HG02938 (cell line): ENCODE data around the gene SMARCC1.

Source experiments
- ATAC-seq: cut with Tn5 transposase; IDR thresholded peaks from one replicate; pipeline ENCODE4 v1.9.1; 2021; ENCODE audit warnings: mild to moderate bottlenecking, moderate library complexity; ENCODE audit not compliant: unreplicated experiment

Gene SMARCC1

DNA sequence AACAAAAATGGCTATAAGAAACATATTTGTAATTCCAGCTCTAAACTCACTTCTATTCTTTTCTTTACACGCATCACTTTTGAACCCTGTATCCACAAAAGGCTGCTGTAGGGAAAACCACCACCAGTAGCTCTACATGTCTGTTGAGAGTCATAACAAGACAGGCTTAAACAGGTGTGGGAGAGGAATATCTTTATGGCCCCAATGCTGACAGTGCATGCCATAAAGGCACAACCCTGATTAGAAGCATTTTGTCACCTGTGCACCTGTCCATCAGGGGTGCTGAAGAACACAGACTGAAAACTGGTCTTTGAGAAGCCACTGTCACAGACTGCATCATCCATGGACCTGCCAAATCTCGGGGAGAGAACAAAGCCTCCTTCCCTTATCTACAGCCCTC is 191.5 kb downstream of the SMARCC1 start:
- no peak for ATAC-seq

DNA sequence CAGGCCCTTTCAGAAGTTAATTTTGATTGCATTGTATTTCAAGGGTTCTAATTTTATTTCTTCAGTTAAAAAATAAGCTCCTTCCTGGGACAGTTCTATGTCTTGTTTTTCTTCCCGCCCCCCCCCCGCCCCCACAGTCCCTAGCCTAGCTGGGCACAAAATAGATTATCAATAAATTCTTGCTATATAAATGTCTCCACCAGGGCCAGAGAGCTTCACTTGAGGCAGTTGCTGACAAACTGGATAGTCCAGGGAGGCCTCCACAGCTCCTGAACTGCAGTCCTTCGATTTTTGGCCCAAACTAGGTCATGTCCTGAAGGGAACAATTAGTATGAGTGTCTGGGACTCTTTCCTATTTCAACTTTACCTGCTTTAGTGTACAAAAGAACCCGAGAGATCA is 193.1 kb downstream of the SMARCC1 start:
- no peak for ATAC-seq

DNA sequence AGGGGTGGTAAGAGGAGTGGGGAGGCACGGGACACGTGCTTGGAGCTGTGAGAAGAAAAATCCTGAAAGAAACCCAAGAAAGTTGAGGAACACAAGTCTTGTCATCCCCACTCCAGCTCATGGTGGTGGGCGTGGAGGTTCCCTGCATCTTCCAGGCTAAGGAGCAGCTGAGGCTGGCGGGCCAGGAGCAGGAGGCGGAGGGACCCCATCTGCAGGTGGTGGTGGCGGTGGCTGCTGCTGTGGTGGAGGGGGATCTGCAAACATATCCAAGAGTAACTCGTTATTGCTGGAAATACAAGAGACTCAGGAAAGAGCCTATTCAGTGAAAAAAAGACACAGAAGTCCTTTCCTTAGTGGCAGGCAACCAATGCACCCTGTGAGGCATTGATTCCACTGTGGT is 193.6 kb downstream of the SMARCC1 start:
- ATAC-seq = no peak

DNA sequence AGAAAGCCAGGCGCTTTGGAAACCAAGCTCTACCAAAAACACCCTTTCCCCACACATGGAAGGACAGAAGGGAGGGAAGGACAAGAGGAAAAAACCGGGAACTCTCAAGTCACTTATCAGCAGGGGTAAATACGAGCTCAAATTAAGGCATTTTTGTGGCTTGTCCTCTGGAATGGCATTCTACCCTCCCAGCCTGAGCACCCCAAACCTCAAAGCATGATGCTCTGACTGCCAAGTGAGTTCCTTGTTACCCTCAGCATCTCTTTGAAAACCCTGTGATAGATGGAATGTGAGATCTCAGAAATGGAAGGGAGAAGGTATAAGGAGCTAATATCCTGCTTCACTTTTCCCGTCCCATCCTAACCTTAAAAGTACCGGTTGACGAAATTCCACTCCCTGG is 194.9 kb downstream of the SMARCC1 start:
- ATAC-seq = no peak

DNA sequence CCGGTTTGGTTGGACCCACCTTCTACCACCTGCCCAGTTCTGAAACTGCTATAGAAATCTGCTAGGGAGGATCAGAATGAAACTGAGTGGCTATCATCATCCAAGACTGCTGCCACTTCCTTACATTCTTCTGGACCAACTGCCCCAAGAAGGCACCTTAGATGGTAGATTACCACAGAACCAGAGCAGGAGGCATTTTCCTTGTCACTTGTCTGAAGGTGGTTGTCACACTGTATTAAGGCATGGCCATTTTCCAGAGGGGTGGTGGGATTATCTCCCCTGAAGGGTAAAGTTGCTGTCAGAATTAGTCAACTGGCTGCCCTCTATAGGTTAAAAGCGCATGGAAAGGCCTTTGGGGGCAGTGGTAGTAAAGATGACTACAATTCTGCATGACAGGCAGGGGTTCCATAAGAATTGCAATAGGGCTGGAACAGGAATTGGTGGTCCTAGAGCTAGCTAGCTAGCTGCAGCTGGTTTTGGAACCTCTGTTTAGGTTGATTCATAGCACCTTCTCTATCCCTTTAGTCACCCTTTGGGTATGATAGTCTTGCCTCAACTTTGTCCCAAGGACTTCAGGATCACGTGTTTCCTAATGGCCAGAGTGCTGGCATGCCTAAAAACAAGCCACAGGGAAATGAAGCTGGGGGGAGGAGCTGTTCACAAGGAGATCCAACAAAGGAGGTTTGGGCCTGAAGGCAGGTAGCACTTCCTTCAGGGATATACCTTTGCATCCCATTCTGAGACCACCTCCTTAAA is 198.2 kb downstream of the SMARCC1 start:
- ATAC-seq = no peak

DNA sequence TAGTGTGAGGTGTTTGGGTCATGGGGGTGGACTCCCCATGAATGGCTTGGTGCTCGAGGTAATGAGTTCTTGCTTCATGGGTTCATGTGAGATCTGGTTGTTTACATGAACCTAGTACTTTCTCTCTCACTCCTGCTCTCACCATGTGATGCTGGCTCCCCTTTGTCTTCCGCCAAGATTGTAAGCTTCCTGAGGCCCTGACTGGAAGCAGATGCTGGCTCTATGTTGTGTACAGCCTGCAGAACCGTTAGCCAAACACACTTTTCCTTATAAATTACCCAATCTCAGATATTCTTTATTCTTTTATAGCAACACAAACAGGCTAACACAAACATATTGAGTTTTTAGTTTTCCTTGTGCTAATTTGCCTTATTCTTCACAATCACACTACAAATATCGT is 199.9 kb downstream of the SMARCC1 start:
- ATAC-seq = no peak

DNA sequence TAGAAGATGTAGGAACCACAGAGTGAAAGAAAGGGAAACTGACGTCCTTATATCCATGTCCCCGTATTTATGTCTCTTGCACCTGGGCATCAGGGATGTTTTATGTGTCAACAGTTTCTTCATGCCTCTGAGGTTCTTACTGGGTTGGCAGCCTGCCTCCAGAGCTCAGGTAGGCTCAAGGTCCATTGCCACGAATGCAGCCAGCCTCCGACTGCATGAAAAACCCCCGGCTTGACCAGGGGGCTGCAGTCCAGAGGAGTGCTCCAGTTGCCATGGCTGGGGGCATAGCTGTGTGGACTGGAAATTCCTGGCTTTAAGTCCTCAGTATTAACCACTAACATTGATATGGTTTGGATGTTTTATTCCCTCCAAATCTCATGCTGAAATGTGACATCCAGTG is 200.3 kb downstream of the SMARCC1 start:
- ATAC-seq = no peak

DNA sequence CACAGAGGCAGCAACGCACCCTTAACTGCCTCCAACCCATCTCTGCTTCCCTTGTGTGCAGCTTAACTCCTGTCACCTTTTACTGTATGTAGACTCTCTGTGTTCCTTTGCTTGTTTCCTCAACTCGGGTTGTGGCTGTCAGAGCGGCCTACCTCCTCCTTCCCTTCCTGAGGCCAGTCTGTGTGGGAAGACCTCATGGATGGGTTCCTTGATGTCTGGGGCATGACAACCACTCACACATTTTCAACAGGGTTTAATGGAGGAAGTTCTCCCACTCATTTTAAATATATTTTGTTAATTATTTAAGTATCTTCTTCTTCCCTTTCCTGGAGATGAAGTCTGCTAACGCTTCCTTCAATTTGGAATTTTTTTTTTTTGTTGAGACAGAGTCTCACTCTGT is 201.2 kb downstream of the SMARCC1 start:
- no peak for ATAC-seq

DNA sequence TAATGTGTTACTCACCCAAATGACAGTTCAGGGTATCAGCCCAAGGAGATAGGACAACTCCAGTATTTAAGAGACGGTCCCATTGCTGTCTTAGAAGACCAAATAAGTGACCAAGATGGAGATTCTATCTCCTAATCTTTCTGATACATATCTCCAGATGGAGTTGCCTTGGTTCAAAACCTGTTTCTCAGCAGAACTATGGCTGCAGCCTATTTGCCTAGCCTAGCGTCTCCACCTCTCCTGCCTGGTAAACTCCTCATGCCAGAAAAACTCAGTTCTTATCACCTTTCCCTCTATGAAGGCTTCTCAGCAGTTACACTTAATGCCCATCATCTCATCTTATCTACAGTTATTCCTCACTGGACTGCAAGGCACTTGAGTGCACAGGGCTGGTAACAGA is 201.8 kb downstream of the SMARCC1 start:
- ATAC-seq = no peak

DNA sequence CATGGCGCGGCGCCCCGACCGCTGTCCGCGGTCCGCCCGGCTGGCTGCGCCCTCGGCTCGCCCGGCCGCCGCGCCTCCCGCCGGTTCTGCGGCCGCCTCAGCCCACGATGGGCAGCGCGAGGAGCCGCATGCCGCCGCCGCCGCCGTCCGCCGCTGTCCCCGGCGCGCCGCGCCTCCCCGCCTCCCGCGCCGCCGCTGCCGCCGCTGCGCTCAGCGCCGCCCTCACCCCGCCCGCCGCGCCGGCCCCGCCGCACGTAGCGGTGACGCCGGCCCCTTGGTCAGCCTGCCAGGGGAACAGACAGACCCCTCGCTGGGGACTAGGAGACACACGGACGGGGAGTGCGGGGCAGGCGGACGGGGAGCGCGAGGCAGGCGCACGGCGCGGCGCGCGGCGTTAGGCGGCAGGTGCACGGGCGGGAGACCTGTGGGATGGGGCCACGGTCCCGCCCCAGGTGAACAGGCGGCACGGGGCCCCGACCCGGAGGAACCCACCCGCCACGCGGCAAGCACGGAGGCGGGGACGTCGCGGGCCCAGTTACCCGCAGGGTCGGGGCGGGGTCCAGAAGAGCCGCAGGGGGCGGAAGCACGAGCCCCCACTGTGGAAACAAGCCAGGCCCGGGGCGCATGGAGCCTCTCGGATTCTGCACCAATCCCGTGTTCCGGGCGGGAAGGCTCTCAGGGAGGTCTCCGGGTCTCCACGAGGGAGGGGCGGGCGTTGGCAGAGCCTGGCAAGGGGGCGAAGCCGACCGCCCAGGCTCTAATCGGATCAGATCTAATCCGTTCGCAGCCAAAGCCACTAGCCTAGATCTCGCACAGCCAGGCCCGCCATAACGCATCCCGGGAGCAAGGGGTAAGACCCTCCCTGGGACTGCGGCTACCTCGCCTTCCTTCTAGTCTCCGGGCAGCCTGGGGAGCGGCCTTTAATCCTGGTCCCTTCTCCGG is 202.7 kb downstream of the SMARCC1 start, which contains the start of gene CSPG5:
CSPG5 (minus strand) TSS at position 175 of the 942 bp plus-strand sequence; CDS start at position 3, 172 bp downstream.
- ATAC-seq = no peak

DNA sequence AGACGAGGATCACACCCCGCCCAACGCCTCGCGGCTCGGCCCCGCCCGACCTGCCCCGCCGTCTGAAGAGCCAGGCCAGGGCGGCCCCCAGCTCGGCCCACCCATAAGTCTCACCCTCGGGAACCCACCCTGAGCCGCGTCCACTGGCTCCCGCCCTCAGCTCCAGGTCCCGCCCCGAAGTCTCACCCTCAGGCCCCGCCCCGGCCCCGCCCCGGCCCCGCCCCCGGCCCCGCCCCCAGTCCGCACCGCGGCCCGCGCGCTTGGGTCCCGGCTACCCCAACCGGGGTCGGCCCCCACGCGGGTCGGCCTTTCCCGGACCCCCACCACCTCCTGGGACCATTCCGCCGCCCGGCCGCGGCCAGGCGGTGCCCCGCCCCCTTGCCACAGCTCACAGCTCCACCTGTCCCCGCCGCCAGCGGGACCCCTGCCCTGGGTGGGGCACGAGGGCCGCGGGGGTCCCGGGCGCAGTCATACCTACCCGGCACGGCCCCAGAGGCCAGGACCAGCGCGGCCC is 203.5 kb downstream of the SMARCC1 start:
- ATAC-seq = no peak

DNA sequence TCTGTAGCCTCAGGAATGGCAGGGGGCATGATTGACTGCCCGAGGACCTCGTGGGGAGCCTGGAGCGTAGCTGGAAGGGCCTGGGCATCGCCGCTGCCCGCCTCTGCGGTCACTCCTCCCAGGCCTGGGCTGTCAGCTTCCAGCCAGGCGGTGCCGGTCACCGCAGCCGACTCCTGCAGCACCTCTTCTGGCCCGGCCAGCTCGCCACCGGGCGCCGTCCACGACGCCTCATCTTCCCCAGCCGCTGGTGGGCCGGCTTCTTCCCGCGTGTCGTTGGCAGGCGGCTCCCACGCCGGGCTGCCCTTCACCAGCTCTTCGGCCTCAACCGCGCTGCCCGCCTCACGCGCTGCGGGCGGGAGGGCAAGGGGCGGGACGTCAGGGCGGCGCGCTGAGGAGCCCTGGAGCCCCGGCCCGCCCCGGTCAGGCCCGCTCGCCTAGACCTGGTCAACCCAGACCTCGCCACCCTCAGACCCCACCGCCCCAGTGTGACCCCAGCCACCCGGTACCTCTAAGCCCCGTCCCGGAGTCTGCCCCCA is 204.0 kb downstream of the SMARCC1 start:
- no peak for ATAC-seq

DNA sequence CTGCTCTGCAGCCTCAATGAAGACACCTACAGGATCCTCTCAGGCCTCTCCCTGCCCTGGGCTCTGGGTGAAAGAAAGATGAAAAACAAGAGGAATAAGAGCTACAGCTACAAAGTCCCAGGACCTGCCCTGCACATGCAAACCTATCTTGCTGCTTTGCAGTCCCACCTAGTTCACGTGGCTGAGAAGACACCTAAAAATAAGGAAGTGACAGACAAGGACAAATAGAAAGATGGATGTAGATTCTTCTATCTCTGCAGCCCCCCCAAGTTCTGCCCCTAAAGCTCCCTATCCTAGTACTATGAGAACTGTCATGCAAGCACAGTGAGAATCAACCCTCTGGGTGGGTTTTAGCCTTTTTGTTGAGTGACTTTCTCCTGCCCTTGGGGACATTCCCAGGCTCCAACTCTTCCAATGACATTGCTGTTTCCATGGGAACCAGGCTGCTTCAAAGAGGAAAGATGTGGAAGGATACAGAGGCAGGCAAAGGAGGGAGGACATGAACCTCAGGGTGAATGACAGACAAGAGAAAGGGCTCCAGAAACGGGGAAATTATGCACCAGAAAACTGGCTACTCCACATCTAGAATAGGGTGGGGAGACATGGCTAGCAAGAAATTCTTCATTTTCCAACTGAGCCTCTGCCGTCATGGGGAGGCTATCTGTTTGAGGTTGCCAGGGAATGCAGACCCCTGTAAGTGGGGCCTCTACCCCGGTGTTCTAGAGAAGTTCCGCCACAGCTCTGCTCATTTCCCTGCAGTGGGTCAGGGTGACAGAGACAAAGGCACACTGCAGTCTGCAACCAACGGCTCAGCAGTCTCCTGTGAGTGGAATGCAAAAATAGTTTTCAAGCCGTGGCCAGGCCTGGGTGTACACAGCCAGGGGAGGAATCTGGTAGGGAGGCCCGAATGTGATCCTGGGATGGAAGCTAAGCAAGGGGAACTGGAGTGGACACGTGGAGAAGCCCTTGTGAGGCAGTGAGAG is 208.2 kb downstream of the SMARCC1 start:
- ATAC-seq = no peak

DNA sequence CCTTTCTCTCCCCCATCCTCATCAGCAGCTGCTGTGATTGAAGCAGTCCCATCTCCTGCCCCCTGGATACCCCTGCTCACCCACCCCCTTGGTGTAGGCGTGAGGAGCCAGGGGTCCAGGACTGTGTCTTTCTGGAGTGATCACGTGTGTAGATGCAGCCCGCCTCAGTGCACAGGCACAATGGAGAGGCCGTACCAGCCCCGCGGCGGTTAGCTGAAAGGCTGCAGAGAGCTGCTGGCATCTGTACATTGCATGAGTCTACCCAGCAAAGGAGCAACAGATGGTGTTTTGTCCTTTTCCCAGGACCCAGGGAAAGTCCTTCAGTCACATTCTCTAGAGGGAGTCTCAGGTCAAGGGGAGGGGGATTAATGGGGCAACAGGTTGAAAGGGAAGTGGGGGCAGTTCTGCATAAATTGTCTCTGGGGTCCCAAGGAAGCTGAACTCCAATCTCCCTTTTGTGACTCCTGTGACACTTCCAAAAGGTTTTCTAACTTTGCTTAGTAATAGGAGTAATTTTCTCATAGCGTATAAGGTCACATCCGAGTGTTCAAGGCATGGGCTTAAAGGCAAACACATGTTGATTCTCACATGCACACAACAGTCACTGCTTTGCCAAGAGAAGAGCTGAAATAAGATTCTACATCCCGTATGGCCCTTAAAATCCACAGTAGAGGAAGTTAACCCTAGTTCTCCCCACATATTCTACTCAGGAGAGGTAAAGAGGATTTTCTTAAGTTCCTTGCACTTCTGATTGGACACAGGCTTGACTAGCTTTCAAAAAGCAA is 210.1 kb downstream of the SMARCC1 start:
- no peak for ATAC-seq

DNA sequence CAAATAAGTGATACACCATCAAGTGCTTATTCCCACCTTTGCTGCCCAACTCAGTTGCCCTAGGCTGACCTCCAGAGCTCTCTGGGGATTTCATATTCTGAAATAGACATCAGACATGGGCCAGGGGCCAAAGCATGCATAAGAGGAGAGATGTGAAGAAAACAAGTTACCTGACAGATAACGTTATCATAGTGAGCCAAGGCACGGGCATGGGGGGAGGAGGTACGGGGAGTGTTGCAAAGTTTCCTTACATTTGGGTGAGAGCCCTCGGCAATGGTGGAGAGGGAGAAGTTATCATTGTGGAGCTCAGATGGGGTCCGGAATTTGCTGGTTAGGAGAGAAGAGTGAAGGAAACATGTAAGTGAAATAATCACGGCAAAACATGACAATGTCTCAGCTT is 212.8 kb downstream of the SMARCC1 start:
- no peak for ATAC-seq

DNA sequence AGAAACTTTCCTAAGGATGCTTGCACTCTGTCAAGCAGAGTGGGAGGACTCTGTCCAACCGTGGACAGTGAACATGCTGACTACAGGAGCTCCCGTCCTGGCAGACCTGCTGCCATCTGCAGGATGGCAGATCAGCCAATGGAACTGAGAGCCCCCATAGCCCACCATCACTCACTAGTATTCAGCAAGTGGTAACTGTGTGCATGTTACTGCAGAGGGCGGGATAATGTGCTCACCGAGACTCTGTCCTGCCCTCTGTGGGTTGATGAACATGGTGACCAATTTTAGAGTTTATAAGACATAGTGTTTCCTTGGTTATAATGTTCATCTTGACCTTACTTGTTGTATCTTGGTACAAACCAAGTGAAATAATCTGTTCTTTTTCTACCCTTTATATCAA is 214.5 kb downstream of the SMARCC1 start:
- no peak for ATAC-seq

DNA sequence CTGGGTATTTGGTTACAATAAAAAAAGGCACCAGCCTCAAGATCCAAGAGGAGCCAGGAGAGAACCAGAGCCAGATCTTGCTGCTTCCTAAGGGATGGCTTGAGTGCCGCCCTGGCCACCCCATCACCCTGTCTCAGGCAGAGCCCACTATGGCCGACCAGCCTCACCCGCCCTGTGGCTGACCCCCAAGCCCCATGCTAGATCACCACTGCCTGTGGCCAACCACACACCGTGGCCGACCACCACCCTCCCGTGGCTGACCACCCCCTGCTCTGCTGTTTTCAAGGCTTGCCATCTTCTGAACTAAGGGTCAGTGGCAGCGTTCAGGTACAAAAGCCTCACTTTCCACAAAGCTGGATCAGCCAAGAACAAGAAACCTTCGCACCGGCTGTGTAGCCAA is 215.0 kb downstream of the SMARCC1 start:
- ATAC-seq = no peak

DNA sequence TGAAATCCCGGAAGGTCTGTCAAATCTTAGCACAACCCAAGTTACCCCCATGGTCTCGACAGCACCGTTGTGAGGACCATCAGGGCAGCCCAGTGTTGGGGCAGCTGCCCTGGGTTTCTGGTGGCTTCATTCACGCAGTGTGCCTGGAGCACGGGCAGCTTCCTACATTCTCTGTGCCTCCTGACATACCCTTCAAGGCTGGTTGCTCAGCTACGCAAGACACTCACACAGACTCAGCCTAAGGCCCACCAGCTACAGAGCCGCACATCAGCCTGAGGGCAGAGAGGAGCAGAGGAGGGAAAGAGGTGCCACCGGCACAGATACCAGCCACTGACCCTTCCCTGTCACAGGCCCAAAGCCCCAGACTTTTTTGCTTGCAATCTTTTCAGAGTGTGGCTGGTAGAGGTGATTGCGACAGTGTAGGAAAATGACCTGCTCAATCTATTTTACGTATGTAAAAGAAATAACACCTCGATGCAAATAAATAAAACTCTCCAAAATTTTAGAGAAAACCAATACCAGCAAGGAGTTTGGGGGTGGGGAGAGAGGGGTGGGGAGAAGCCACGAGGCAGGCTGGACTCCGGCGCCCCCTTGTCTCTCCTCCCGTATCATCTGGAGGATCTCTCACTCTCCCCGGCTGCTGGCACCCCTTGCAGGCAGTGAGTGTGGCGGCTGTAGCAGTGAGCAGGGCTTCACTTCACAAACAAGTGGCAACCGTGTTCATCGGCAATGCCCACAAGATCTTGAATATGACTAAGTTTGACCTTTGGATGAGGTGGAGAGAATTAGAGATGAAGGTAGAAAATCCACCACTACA is 215.8 kb downstream of the SMARCC1 start:
- ATAC-seq = no peak

DNA sequence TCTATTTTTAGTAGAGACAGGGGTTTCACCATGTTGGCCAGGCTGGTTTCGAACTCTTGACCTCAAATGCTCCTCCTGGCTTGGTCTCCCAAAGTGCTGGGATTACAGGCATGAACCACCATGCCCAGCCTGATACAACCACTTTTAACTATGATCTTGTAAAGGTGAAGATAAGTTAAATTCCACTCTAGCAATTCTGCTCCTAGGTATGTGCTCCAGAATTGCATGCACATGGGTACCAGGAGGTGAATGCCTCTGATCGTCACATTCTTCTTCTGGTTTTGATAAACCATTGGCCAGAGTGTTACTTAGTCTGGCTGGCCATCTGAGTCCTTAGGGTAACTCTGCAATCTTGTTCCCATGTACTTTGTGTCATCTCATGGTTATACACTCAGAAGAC is 225.3 kb downstream of the SMARCC1 start:
- no peak for ATAC-seq
